Activated CD4-positive, alpha-beta T cell treated with anti-CD3 and anti-CD28 coated beads, Interleukin-2, amount 10 ng/mL, durations not matched to agents 24 days and 14 days (primary cell): ENCODE data around the gene TAS2R43. TPM values are rescaled to one million over a fixed set of nuclear protein-coding genes. Genes with fewer than 3 reads are reported as not detected.
"Not testable (repeated sequence)": the region's sequence is repeated elsewhere in the genome, so short reads cannot be mapped to it uniquely, and the experiment has no call there.

Experiments
- DNase-seq: peaks from one replicate; pipeline ENCODE4 v3.0.0; 2022
- H3K27ac Mint-ChIP-seq: one replicate; pipeline ENCODE4 v1.8.0; 2022; ENCODE audit warnings: mild to moderate bottlenecking, mixed read lengths
- H3K27me3 Mint-ChIP-seq: one replicate; pipeline ENCODE4 v1.8.0; 2022; ENCODE audit warnings: mixed read lengths
- H3K36me3 Mint-ChIP-seq: one replicate; pipeline ENCODE4 v1.8.0; 2022; ENCODE audit warnings: low read depth, mild to moderate bottlenecking, mixed read lengths
- H3K4me1 Mint-ChIP-seq: one replicate; pipeline ENCODE4 v1.8.0; 2021; ENCODE audit warnings: mixed read lengths
- H3K4me3 Mint-ChIP-seq: one replicate; pipeline ENCODE4 v1.8.0; 2022; ENCODE audit warnings: mild to moderate bottlenecking, moderate library complexity, mixed read lengths
- H3K9me3 Mint-ChIP-seq: one replicate; pipeline ENCODE4 v1.8.0; 2021; ENCODE audit warnings: mixed read lengths
- intact Hi-C: fragments of 100-400 bp; cut with micrococcal nuclease; formaldehyde crosslinking; loops from one replicate; pipeline ENCODE4 v1.15.1; 2023
- total RNA-seq: library from RNA; stranded (reverse); gene quantifications from 2 replicates; pipeline ENCODE4 v1.2.3, GENCODE V29; 2022

Gene TAS2R43
- total RNA-seq, 1 donor from 2014 or later: 1.2 TPM

DNA sequence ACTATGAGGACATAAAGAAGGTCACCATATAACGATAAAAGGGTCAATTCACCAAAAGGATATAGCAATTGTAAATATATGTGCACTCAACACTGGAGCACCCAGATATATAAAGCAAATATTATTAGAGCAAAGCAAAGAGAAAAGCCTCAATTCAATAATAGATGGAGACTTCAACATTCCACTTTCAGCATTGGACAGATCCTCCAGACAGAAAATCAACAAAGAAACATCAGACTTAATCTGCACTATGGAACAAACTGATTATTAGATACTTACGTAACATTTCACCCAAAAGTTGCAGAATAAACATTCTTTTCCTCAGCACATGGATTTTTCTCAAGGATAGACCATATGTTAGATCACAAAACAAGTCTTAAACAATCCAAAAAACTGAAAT lies 50.7 kb downstream of the TAS2R43 start:
- H3K27me3 Mint-ChIP-seq, H3K27ac Mint-ChIP-seq, H3K4me1 Mint-ChIP-seq, H3K4me3 Mint-ChIP-seq, DNase-seq, intact Hi-C loops, H3K9me3 Mint-ChIP-seq: not testable (repeated sequence)
- peaks cover 49% of the 10 kb centered on the region for H3K36me3 Mint-ChIP-seq

Other genes starting within 250 kb of the TAS2R43 start
- gene PRR4, start 242.8 kb downstream of the TAS2R43 start, total RNA-seq: 0.62 and 2.0 TPM in 2 replicates
- gene PRH1, start 208.1 kb downstream of the TAS2R43 start, total RNA-seq: 18.2 and 22.4 TPM in 2 replicates
- 1.1 and 1.3 TPM in 2 replicates for gene TAS2R13, start 182.8 kb downstream of the TAS2R43 start, total RNA-seq
- not detected in 2 replicates for gene PRH2, start 163.1 kb downstream of the TAS2R43 start, total RNA-seq
- 2.7 and 3.5 TPM in 2 replicates for gene TAS2R14, start 153.1 kb downstream of the TAS2R43 start, total RNA-seq
- gene TAS2R50, start 105.4 kb downstream of the TAS2R43 start, total RNA-seq: 0.56 and 1.0 TPM in 2 replicates
- 2.0 and 2.1 TPM in 2 replicates for gene TAS2R20, start 94.0 kb downstream of the TAS2R43 start, total RNA-seq
- gene TAS2R19, start 69.7 kb downstream of the TAS2R43 start, total RNA-seq: 2.9 and 3.9 TPM in 2 replicates
- 3.5 and 4.3 TPM in 2 replicates for gene TAS2R31, start 60.9 kb downstream of the TAS2R43 start, total RNA-seq
- 1.3 and 2.2 TPM in 2 replicates for gene TAS2R46, start 30.0 kb downstream of the TAS2R43 start, total RNA-seq
- 3.1 and 4.4 TPM in 2 replicates for gene TAS2R30, start 42.3 kb upstream of the TAS2R43 start, total RNA-seq
- 9.5 and 10.1 TPM in 2 replicates for gene SMIM10L1, start 78.9 kb upstream of the TAS2R43 start, total RNA-seq
- not detected in 2 replicates for gene TAS2R42, start 94.6 kb upstream of the TAS2R43 start, total RNA-seq
- gene PRB3, start 177.4 kb upstream of the TAS2R43 start, total RNA-seq: not detected in 2 replicates
- gene PRB4, start 218.1 kb upstream of the TAS2R43 start, total RNA-seq: not detected in 2 replicates